Endothelial cell of umbilical vein (primary cell): ENCODE results near the gene NFATC1. TPM values are rescaled to one million over a fixed set of nuclear protein-coding genes. Genes with fewer than 3 reads are reported as not detected.

ENCODE experiments used
- BruUV-seq: library from RNA; stranded (reverse); fragments of 400-500 nt; replicated peaks from 2 replicates; lab custom pipeline; 2021; lab: Mats Ljungman, UMichigan
- CTCF ChIA-PET: fragments of 300-600, 350-600 bp; sonication (Branson Sonifier 250); formaldehyde crosslinking; loops from one replicate; lab custom pipeline; 2021; ENCODE audit warnings: antibody characterized with exemption, inconsistent platforms; lab: Charles Lee
- POLR2A ChIA-PET: fragments of 300-600, 350-600 bp; sonication (Branson Sonifier 250); formaldehyde crosslinking; loops from one replicate; lab custom pipeline; 2021; ENCODE audit warnings: antibody characterized with exemption, inconsistent platforms; lab: Charles Lee
- DNase-seq: peaks from one replicate; pipeline ENCODE4 v3.0.0-alpha.2; 2011; ENCODE audit warnings: low read depth, low spot score
- FAIRE-seq: peaks from 2 replicates; lab custom pipeline; 2011; peaks lifted over from hg19 to GRCh38; lab: Jason Lieb, UNC
- H2AFZ ChIP-seq: 2 replicates; pipeline ENCODE4 v1.6.0; 2012; ENCODE audit warnings: low read depth, low read length, control low read depth, inconsistent platforms
- H3K27ac ChIP-seq: 2 replicates; pipeline ENCODE4 v1.5.1; 2011; ENCODE audit warnings: low read depth, mild to moderate bottlenecking, control low read depth, low read length, moderate library complexity; ENCODE audit not compliant: insufficient read depth
- H3K27me3 ChIP-seq, 2 experiments: 2 replicates each; pipeline versions ENCODE4 v1.6.0 to v1.6.1; 2011; ENCODE audit warnings: low read length in 2 of 2, mixed read lengths in 1 of 2; ENCODE audit not compliant: control insufficient read depth in 2 of 2, insufficient read depth in 2 of 2
- H3K36me3 ChIP-seq, 2 experiments: 2 replicates in 1 of 2; 3 replicates in 1 of 2; pipeline ENCODE4 v1.5.1; 2011; ENCODE audit warnings: low read length in 2 of 2, mild to moderate bottlenecking in 1 of 2, moderate library complexity in 1 of 2; ENCODE audit not compliant: control insufficient read depth in 2 of 2, insufficient read depth in 2 of 2; ENCODE audit errors: extremely low read depth in 1 of 2
- H3K4me1 ChIP-seq: 3 replicates; pipeline ENCODE4 v1.5.1; 2011; ENCODE audit warnings: mild to moderate bottlenecking, low read length; ENCODE audit not compliant: control insufficient read depth, insufficient read depth; ENCODE audit errors: extremely low read depth
- H3K4me2 ChIP-seq: 2 replicates; pipeline ENCODE4 v1.6.1; 2011; ENCODE audit warnings: low read length, control low read depth, mixed read lengths; ENCODE audit not compliant: insufficient read depth
- H3K4me3 ChIP-seq, 3 experiments: fragments of 200-600 bp in 1 of 3; sonication (generic), shearing (Covaris generic) in 1 of 3; replicated peaks in 1 of 3; 2 replicates each; pipeline ENCODE4 v1.5.1; 2011 to 2016; ENCODE audit warnings: control low read depth in 3 of 3, low read length in 3 of 3, mild to moderate bottlenecking in 2 of 3, inconsistent platforms in 1 of 3, low read depth in 1 of 3, moderate library complexity in 1 of 3; ENCODE audit not compliant: insufficient read depth in 1 of 3
- H3K79me2 ChIP-seq: 2 replicates; pipeline ENCODE4 v1.6.0; 2012; ENCODE audit warnings: low read length, inconsistent platforms; ENCODE audit not compliant: control insufficient read depth, insufficient read depth
- H3K9ac ChIP-seq: replicated peaks from 2 replicates; pipeline ENCODE3; 2011; ENCODE audit warnings: low read length, control low read depth; ENCODE audit not compliant: insufficient read depth; ENCODE audit errors: extremely low read depth
- H3K9me1 ChIP-seq: replicated peaks from 3 replicates; pipeline ENCODE4 v1.6.0; 2011; ENCODE audit warnings: mild to moderate bottlenecking, low read length; ENCODE audit not compliant: control insufficient read depth, insufficient read depth; ENCODE audit errors: extremely low read depth
- H3K9me3 ChIP-seq: replicated peaks from 2 replicates; pipeline ENCODE4 v1.5.1; 2012; ENCODE audit warnings: low read length, inconsistent platforms; ENCODE audit not compliant: control insufficient read depth, insufficient read depth
- H4K20me1 ChIP-seq: replicated peaks from 2 replicates; pipeline ENCODE3; 2011; ENCODE audit warnings: mild to moderate bottlenecking, low read length; ENCODE audit not compliant: control insufficient read depth, insufficient read depth; ENCODE audit errors: extremely low read depth
- EZH2 ChIP-seq: IDR thresholded peaks from 2 replicates; pipeline ENCODE4 v1.6.1; 2012; ENCODE audit warnings: borderline replicate concordance, low read depth, mild to moderate bottlenecking, moderate library complexity, low read length, inconsistent platforms; ENCODE audit not compliant: severe bottlenecking
- FOS ChIP-seq: IDR thresholded peaks from 2 replicates; pipeline ENCODE4 v1.6.1; 2011; ENCODE audit warnings: mild to moderate bottlenecking, low read length, moderate library complexity, borderline replicate concordance; ENCODE audit not compliant: insufficient read depth
- GATA2 ChIP-seq: IDR thresholded peaks from 2 replicates; pipeline ENCODE4 v1.7.0; 2011; ENCODE audit warnings: low read depth, mild to moderate bottlenecking, moderate library complexity, mixed read lengths, low read length; ENCODE audit not compliant: insufficient read length, insufficient read depth
- JUN ChIP-seq: IDR thresholded peaks from 2 replicates; pipeline ENCODE4 v1.6.1; 2011; ENCODE audit warnings: borderline replicate concordance, low read depth; ENCODE audit not compliant: insufficient read length, insufficient read depth
- MYC ChIP-seq: IDR thresholded peaks from one replicate; pipeline ENCODE4 v1.6.1; 2011; ENCODE audit warnings: mild to moderate bottlenecking, low read depth, low read length
- POLR2A ChIP-seq: IDR thresholded peaks from 2 replicates; pipeline ENCODE4 v1.6.1; 2012; ENCODE audit warnings: low read depth, mild to moderate bottlenecking, control low read depth, low read length
- POLR2AphosphoS5 ChIP-seq: IDR thresholded peaks from 2 replicates; pipeline ENCODE4 v1.6.1; 2012; ENCODE audit warnings: low read depth, mild to moderate bottlenecking, control low read depth, low read length, moderate library complexity; ENCODE audit not compliant: insufficient read depth
- dilution Hi-C: fragments of 300-500 bp; cut with MboI; formaldehyde crosslinking; loops from one replicate; pipeline ENCODE4 v1.15.0; 2019; ENCODE audit warnings: low sequenced_read_pairs; ENCODE audit not compliant: extremely low pct_ligation_motif_present
- intact Hi-C: fragments of 100-400 bp; cut with micrococcal nuclease; formaldehyde crosslinking; loops from one replicate; pipeline ENCODE4 v1.10.0; 2022
- polyA plus RNA-seq, 4 experiments: library from polyadenylated mRNA; depleted of rRNA in 3 of 4; stranded (reverse) in 3 of 4; unstranded in 1 of 4; fragments of >200 nt; gene quantifications; 2 replicates each; pipeline versions ENCODE4 v1.2.1 to v1.2.3, GENCODE V29; 2011 to 2012; ENCODE audit warnings: missing spikeins in 1 of 4
- total RNA-seq: library from RNA; stranded (reverse); gene quantifications from 2 replicates; pipeline ENCODE4 v1.2.3, GENCODE V29; 2021
- TF ChIP-seq, protein P1 (sequence below), 2 donors: IDR thresholded peaks; 1 replicate in 1 of 2; 2 replicates in 1 of 2; pipeline ENCODE4 v1.5.1; 2011; ENCODE audit warnings: low read length in 2 of 2, mild to moderate bottlenecking in 2 of 2, moderate library complexity in 2 of 2, control low read depth in 1 of 2, inconsistent platforms in 1 of 2, low read depth in 1 of 2; ENCODE audit not compliant: insufficient read depth in 1 of 2; ENCODE audit errors: extremely low read depth in 1 of 2
- TF ChIP-seq, protein P2 (sequence below): IDR thresholded peaks from 2 replicates; pipeline ENCODE4 v1.6.1; 2011; ENCODE audit not compliant: insufficient read depth, insufficient read length

Gene NFATC1
- total and polyA plus RNA-seq, 2 donors (not counting 3 experiments of a cell fraction or from before 2014, with no cell fraction given), result 11.1 to 30.0 TPM

DNA sequence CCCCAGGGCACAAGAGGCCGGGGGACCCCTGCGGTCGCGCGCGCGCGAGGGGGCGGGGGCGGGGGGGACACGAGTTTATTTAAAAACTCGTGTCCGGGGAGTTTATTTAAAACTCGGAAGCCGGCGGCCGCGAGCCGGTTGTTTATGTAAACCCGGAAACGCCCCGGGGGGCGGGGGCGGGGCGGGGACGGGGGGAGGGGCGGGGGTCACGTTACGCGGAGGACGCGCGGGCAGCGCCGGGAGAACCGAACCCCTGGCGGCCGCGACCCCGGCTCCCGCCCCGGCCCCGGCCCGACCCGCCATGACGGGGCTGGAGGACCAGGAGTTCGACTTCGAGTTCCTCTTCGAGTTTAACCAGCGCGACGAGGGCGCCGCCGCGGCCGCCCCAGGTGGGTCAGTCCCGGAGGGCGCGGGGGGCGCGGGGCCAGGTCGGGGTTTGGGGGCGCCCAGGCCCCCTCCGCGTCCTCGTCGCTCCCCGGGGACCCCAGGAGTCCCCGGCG lies 4.4 kb downstream of the NFATC1 start:
- no peaks in the 10 kb centered on the region for H4K20me1 ChIP-seq
- no peaks in the 10 kb centered on the region for H3K27me3 ChIP-seq
- dilution Hi-C loops (no loop called here), intact Hi-C loops (no loop called here)
- H3K36me3 ChIP-seq, result no peaks in the 10 kb centered on the region
- peak overlapping the region; percentile 65 for H3K9ac ChIP-seq
- H3K4me1 ChIP-seq, result peaks cover 50% of the 10 kb centered on the region
- peak overlapping the region; percentile 52 for H3K4me2 ChIP-seq
- peak overlapping the region; percentile 39 for H3K27ac ChIP-seq
- H2AFZ ChIP-seq, result no peak overlapping the region
- no peak for TF ChIP-seq POLR2A
- no peak for TF ChIP-seq MYC
- TF ChIP-seq POLR2AphosphoS5, result no peak
- TF ChIP-seq, protein P1, sequence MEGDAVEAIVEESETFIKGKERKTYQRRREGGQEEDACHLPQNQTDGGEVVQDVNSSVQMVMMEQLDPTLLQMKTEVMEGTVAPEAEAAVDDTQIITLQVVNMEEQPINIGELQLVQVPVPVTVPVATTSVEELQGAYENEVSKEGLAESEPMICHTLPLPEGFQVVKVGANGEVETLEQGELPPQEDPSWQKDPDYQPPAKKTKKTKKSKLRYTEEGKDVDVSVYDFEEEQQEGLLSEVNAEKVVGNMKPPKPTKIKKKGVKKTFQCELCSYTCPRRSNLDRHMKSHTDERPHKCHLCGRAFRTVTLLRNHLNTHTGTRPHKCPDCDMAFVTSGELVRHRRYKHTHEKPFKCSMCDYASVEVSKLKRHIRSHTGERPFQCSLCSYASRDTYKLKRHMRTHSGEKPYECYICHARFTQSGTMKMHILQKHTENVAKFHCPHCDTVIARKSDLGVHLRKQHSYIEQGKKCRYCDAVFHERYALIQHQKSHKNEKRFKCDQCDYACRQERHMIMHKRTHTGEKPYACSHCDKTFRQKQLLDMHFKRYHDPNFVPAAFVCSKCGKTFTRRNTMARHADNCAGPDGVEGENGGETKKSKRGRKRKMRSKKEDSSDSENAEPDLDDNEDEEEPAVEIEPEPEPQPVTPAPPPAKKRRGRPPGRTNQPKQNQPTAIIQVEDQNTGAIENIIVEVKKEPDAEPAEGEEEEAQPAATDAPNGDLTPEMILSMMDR (IDR thresholded peaks at IDR 0.05; ENCODE audit: extremely low read depth in 1 of 2, insufficient read depth in 1 of 2, low read depth in 1 of 2, low read length in 2 of 2), result no peak
- TF ChIP-seq JUN, result no peak
- TF ChIP-seq, protein P2, sequence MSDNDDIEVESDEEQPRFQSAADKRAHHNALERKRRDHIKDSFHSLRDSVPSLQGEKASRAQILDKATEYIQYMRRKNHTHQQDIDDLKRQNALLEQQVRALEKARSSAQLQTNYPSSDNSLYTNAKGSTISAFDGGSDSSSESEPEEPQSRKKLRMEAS, result no peak
- no peak for TF ChIP-seq EZH2
- TF ChIP-seq GATA2, result no peak
- TF ChIP-seq FOS, result no peak
- CTCF ChIA-PET, result no interaction called here
- FAIRE-seq (no peak), DNase-seq (no peak)
- peaks cover 22% of the 10 kb centered on the region for H3K79me2 ChIP-seq
- POLR2A ChIA-PET, result no interaction called here
- no TSS peak for BruUV-seq
- H3K4me3 ChIP-seq, result peak overlapping the region in 2 of 3 experiments; percentile 44 to 51
- no peaks in the 10 kb centered on the region for H3K9me1 ChIP-seq
- H3K9me3 ChIP-seq, result no peaks in the 10 kb centered on the region
